ENCODE measurements around the gene FARP1. TPM values are rescaled to one million over a fixed set of nuclear protein-coding genes. Genes with fewer than 3 reads are reported as not detected.

Gene FARP1
- total RNA-seq, 2 donors from 2014 or later = 89.5 to 93.6 TPM

GRCh38 chr13:98490195-98490836 lies 347.4 kb downstream of the FARP1 start:
- DNase-seq (no peak), ATAC-seq (no peak)
- no peak overlapping the region for H3K4me3 ChIP-seq
- intact Hi-C loops (cut with DNase I) = loop anchor here (10.0 kb wide), 1 partner anchor 74 kb away; no protein-coding TSS in a partner anchor
- no peaks in the 10 kb centered on the region for H3K27me3 ChIP-seq
- H3K27ac ChIP-seq = peak overlapping the region in 3 of 4 donors; percentile 18 to 35 (median 25)
- no peaks in the 10 kb centered on the region for H3K36me3 ChIP-seq (replicated peaks in 1 of 2; ENCODE audit: insufficient read depth in 1 of 2, low read depth in 2 of 2)
- H3K4me1 ChIP-seq = peaks cover 32% of the 10 kb centered on the region
- no peaks in the 10 kb centered on the region for H3K9me3 ChIP-seq
- TF ChIP-seq POLR2A (IDR thresholded peaks at IDR 0.05) = no peak
- no peak for TF ChIP-seq CTCF (IDR thresholded peaks at IDR 0.05)
- 41 to 45% methylated on average over 9 of the region's 9 CpGs for WGBS, 2 donors

GRCh38 chr13:98490866-98491265 lies 348.0 kb downstream of the FARP1 start:
- intact Hi-C loops (cut with DNase I) = loop anchor here (10.0 kb wide), 1 partner anchor 74 kb away; no protein-coding TSS in a partner anchor

DNA sequence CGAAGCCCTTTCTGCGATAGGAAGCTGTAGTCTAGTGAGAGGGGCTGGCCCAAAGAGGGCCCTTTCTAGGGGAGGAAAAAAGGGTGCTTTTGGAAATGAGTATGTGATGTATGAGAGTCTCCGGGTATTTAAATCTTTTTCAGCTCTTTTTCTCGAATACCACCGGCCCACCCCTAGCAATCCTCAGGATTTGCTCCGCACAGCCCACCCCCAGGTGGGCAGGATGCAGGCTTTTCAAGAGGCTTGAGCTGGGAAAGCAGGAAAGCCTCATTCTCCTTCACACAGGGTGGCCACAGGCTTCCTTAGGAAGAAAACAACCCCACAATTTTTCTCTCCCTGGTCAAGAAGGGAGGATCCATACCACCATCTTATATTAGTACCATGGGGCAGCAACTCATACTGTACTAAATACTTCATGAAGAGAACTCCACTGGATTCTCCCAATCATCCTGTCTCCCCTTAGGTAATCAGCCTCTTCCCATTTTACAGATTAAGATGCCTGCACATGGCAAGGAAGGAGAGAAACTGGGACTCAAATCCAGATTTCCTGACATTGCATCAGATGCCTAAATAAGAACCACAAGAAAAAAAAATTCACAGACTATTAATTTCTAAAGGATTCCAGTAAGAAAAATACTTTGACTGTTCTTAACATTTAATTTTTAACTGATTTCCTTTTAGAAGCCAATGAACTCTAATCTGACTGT lies 349.6 kb downstream of the FARP1 start:
- intact Hi-C loops (cut with DNase I) = loop anchor here (10.0 kb wide), 1 partner anchor 72 kb away; no protein-coding TSS in a partner anchor
- DNase-seq (no peak), ATAC-seq (no peak)
- no peaks in the 10 kb centered on the region for H3K9me3 ChIP-seq
- no peak overlapping the region for H3K4me3 ChIP-seq
- no peaks in the 10 kb centered on the region for H3K27me3 ChIP-seq
- TF ChIP-seq CTCF (IDR thresholded peaks at IDR 0.05) = no peak
- TF ChIP-seq POLR2A (IDR thresholded peaks at IDR 0.05) = no peak
- H3K27ac ChIP-seq = no peak overlapping the region
- no peaks in the 10 kb centered on the region for H3K36me3 ChIP-seq (replicated peaks in 1 of 2; ENCODE audit: insufficient read depth in 1 of 2, low read depth in 2 of 2)
- peaks cover 31% of the 10 kb centered on the region for H3K4me1 ChIP-seq
- WGBS, 2 donors = 80 to 89% methylated on average over 6 of the region's 6 CpGs

More at GRCh38 chr13:98490866-98491265, 348.0 kb downstream of the FARP1 start:
- H3K36me3 ChIP-seq (replicated peaks in 1 of 2; ENCODE audit: insufficient read depth in 1 of 2, low read depth in 2 of 2) = no peaks in the 10 kb centered on the region
- H3K4me3 ChIP-seq = no peak overlapping the region
- TF ChIP-seq POLR2A (IDR thresholded peaks at IDR 0.05) (no peak), CTCF (IDR thresholded peaks at IDR 0.05) (no peak)
- no peaks in the 10 kb centered on the region for H3K27me3 ChIP-seq
- WGBS, 2 donors = 84 to 90% methylated on average over 8 of the region's 8 CpGs
- H3K9me3 ChIP-seq = no peaks in the 10 kb centered on the region
- H3K27ac ChIP-seq = peak overlapping the region in 1 of 4 donors; percentile 35
- DNase-seq = no peak
- no peak for ATAC-seq
- peaks cover 29% of the 10 kb centered on the region for H3K4me1 ChIP-seq

GRCh38 chr13:98493042-98493712 lies 350.3 kb downstream of the FARP1 start:
- Histone ChIP-seq H3K4me1 (peaks cover 31% of the 10 kb centered on the region), H3K27ac (no peak overlapping the region), H3K4me3 (no peak overlapping the region), H3K36me3 (replicated peaks in 1 of 2; ENCODE audit: insufficient read depth in 1 of 2, low read depth in 2 of 2) (no peaks in the 10 kb centered on the region), H3K9me3 (no peaks in the 10 kb centered on the region), H3K27me3 (no peaks in the 10 kb centered on the region)
- DNase-seq = no peak
- no peak for TF ChIP-seq POLR2A (IDR thresholded peaks at IDR 0.05)
- TF ChIP-seq CTCF (IDR thresholded peaks at IDR 0.05) = no peak
- intact Hi-C loops (cut with DNase I) = loop anchor here (10.0 kb wide), 1 partner anchor 72 kb away; no protein-coding TSS in a partner anchor
- no peak for ATAC-seq
- WGBS, 2 donors = 79% methylated on average over 6 of the region's 6 CpGs

Measured in body of pancreas (tissue), 4 donors.